Measurements from ENCODE around the gene WDR18.

- TF ChIP-seq CTCF (conservative IDR thresholded peaks at IDR 0.05; ENCODE audit: low read length) = no peak
- TF ChIP-seq EZH2phosphoT487 (IDR thresholded peaks at IDR 0.05; ENCODE audit: borderline replicate concordance) = no peak
Measured at GRCh38 chr19:988510-988909, 4.4 kb downstream of the WDR18 start.

All from Loucy (cell line).